Fibroblast of skin of scalp (primary cell): Measurements from ENCODE around the gene DCTD.

Source experiments
- DNase-seq: peaks from one replicate; pipeline ENCODE4 v3.0.0-alpha.2; 2013

Gene DCTD

DNA sequence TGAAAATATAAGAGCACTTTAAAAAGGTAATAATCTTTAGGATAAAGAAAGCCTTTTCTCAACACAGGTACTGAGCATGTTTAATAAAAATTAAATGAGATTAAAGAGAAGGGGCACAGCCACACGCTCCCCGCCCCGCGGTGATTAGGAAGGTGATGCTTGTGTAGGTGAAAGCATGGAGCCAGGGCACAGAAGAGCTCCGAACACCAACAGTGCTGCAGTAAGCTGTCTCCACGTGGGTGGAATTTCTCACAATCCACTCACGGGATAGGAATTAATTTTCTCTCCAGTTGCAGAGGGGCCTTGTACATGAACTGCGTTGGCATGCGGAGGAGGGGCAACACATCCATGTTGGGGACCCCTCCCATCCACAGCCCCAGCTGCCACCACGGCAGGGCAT is 27.0 kb downstream of the DCTD start:
- no peak for DNase-seq

DNA sequence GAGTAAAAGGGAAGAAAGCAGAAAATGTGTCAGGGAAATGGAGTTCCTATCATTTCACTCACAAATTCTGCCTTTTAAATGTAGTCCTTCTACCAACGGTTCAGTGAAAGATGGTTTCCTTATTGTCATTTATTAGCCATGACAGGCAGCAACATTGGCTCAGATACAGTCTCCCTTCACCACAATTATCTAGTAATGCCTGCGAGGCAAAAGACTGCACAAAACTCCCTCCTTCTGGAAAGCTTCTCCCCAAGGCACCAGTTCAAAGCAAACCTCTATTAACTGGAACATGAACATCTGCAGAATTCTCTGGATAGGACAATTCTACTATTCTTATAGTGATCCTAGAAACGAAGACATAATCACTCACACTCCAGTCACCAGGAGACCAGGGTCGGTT is 28.3 kb downstream of the DCTD start:
- DNase-seq, result no peak

DNA sequence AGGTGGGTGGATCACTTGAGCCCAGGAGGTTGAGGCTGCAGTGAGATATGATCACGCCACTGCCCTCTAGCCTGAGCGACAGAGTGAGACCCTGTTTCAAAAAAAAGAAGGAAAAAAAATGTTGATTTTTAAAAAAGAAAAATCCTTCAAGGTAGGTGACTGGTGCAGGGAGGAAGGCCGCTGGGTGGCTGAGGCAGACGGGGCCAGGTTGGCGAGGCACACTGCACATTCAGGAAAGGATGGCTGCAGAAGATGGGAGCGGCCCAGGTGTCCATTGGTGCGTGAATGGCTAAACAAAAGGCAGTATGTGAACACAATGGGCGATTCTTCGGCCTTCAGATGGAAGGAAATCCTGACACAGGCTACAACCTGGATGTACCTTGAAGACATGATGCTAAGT is 30.4 kb downstream of the DCTD start:
- no peak for DNase-seq

DNA sequence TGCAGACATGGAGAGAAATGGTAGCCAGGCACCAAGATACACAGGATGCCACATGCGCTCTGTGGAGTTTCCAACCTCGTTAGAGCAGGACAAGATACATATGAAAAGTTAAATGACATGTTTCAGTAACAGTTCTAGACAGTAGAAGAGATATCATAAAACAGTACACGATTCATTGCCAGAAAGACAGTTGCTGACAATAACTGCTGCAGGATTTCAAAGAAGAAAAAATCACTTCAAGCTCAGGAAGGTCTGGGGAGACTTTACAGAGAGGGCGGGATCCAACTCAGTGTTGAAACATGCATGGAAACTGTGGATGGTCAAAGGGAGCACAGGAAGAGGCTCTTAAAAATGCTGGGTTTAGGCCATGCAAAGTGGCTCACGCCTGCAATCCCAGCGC is 31.0 kb downstream of the DCTD start:
- DNase-seq, result no peak

DNA sequence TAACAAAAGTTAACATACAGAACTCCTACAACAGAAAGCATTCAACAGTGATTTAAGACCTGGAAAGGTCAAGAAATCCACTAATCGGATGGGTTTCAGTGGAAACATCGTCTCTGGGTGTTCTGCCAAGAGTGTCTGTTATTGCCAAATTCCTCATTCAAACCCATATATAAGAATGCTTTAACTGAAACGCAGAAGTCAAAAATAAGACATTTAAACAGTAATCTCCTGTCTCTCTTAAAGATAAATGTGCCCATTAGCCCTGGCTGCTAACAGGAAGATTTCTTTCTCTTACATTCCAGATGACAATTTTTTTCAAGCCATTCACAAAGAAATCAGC is 31.5 kb downstream of the DCTD start:
- no peak for DNase-seq

DNA sequence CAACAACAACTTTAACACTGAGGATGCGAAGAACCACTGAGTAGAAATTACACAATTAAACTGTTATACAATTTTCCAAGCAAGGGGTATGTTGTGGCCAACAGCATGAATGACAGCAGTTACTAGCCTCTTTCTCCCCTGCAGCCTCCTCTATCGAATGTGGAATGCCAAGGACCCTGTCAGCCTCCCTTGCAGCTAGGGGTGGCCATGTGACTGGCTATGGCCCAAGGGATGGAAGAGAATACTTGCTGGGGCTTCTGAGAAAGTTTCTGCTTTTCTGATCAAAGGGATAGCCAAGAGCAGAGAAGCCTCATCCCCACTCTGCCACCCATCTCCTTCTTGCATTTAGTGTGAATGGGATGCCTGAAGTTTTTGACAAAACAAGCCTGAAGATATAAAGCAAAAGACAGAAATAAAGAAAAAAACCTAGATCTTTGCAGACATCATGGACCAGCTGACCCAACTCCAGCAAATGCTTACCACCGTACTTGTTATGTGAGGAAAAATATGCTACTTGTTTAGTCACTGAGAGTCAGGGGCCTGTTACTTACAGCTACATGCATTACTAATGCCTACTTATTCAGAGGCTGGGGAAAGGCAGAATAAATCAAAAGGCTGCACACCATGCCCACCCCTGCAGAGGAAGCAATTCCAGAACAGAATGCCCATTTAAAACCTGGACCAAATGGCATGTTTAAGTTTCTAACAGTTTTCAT is 32.0 kb downstream of the DCTD start:
- no peak for DNase-seq

DNA sequence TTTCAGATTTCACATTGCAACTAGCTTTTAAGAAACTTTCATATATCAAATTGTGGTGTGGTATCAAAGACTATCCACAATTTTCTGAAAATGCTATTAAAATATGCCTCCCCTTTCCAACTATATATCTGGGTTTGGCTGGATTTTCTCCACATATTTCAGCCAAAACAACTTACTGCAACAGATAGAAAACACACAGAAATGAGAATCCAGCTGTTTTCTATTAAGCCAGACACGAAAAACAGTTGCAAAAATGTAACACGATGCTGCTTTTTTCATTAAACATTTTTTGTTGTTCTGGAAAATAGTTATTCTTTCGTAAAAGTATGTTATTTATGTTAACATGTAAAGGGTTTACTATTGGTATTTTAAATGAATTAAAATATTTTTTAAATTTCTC is 33.1 kb downstream of the DCTD start:
- peak; percentile 65 for DNase-seq

DNA sequence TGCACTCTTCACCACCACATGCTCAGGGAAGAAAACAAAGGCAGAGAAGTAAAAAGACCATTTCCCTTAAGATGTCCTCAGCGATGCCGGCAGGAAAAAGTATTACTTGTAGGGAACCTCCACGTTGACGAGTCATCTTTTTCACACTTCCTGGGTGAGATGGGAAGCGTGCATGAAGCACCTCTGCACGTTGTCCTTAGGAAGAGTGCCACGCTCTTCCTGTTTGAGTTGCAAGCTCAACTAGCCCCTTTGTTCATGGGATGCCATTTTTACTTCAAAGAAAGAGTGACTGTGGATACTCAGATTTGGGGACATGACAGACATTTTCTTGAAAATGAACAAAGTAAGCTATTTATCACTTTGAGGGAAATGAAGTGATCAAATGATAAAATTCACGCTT is 33.8 kb downstream of the DCTD start:
- DNase-seq, result no peak

DNA sequence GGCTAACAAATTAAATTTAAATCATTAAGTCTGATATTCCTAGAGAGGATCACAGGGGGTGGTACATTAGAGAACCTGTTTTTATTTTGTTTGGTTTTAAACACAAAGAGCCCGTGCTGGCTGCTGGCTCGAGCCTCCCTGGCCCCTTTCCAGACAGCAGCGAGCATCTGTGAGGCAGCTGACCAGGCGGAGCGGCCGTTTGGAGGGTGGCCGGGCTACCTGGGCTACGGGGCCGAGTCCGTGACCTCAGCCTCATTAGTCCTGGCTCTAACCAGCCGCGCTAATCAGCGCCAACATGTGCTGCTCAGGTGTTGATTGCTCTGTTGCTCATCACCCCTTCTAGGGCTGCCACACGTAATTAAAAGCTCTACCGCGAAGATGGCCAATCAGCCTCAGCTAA is 35.3 kb downstream of the DCTD start:
- DNase-seq, result no peak

DNA sequence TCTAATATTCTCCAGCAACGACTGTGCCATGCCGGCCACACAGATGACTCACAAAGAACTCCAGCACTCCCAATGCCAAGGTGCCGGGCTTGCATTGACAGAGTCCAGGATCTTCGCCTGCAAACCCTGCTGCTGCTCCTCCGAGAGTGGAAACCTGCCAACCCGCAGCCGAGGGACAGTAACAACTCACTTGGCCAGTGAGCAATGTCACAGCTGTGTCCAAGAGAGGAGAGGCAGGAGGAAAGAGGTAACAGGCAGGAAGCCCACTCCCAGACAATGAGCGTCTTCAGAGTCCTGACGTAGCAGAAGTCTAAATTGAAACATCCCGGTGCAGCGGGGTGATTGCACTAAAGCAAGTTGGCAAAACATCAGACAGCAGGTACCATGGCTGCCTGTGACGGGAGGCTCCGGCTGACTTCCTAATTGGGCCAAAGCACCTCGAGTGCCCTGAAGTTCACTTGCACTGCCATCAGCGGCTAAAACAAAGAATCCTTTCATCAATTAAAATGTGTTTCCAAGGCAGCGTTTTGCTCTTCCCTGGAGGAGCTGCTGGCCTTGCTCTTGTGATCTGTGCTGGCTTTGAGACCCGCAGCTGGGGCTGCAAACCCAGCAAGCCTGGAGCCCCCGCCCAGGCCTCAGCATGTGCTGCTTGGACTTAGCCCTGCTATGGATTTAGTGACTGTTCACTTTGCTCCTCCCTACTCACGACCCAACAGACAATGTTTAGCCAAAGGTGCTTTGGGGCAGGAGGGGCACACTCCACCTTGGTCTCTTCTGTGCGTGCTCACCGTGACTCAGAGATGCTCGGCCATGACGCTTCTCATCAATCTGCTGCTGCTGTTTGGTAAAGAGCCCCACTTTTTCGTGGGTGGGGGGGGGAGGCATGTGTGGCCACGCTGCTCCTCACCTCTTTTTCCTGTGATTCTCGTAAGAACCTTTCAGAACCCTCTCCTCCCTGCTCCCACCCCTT is 36.5 kb downstream of the DCTD start:
- no peak for DNase-seq

DNA sequence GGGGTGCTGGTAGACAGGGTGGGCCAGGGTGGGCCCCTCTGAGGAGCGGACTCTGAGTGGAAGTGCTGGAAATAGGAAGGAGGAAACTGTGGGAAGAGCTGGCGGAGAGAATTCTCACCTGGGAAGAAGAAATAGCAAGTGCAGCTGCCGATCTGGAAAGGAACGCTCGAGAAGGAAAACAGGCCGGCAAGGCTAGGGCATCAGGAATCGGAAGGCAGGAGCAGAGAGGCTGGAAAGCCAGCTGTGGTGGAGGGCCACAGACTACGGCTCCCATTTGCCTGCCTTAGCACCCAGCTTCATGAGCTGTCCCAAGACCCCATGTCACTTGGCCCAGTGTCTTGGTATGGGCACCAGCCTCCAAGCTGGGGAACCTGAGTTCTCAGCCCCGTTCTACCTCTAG is 37.3 kb downstream of the DCTD start:
- no peak for DNase-seq

DNA sequence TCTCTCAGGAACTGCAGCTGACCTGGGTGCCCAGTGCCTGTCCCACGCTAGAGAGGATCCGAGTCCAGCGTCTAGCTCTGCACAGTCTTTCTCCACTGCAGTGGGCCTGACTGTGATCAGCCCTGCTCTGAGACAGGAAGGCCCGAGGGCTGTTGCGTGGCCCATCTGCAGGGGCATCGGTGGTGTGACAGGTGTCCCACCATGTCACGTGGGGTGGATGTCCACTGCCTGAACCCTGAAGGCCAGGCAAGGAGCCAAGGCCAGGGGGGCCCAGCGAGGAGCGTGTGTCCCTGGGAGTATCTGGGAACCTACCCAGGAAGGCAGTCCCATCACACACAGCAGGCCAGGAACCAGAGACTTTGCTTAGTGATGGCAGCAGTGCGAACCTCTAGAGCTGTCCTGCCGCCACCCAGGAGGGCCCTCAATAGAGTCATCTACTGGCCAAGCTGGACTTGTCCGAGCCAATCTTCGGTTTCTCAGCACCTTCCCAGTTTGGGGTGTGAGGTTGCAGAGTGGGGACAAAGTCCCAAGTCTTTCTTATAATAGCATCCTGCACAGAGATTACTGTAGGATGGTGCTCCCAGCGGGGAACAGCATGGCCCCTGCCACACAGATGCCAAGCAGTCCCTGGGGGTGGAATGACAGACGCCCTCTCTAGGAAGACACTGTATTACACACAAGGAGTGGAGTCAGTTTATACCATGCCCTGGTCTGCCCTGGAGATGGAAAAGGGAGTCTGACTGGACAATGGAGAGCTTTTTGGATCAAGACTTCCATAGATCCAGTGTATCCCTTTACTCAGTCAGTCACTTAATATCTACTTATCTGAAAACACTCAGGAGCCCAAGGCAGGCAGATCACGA is 38.3 kb downstream of the DCTD start:
- no peak for DNase-seq

DNA sequence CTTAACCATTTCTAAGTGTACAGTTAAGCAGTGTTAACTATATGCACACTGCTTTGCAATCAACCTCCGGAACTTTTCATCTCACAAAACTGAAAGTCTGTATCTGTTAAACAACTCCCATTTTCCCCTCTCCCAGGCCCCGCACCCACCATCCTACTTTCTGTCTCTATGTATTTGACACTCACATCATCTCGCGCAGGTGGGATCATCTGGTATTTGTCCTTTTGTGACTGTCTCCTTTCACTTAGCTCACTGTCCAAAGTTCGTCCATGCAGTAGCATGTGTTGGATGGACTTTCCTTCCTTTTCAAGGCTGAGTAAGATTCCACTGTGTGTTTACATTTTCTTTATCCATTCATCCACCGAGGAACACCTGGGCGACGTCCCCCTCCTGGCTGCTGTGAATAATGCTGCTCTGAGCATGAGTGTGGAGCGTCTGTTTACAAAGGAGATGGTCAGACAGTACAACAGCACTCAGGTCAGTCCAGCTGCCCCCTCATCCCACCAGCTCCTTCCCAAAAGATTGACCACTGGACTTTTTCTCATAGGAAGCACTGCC is 39.8 kb downstream of the DCTD start:
- no peak for DNase-seq

DNA sequence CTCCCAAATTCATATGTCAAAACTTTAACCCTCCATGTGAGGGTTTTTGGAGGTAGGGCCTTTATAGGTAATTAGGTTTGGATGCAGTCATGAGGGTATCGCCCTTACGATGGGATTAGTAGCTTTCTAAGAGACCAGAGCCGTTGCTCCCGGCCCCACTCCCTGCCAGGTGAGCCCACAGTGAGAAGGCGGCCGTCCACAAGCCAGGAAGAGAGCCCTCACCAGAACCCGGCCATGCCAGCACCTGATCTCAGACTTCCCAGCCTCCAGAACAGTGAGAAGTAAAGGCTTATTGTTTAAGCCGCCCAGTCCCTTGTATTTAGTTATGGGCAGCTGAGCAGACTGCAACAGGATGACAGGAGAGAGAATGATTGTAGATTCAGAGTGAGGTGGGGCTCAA is 40.8 kb downstream of the DCTD start:
- no peak for DNase-seq

DNA sequence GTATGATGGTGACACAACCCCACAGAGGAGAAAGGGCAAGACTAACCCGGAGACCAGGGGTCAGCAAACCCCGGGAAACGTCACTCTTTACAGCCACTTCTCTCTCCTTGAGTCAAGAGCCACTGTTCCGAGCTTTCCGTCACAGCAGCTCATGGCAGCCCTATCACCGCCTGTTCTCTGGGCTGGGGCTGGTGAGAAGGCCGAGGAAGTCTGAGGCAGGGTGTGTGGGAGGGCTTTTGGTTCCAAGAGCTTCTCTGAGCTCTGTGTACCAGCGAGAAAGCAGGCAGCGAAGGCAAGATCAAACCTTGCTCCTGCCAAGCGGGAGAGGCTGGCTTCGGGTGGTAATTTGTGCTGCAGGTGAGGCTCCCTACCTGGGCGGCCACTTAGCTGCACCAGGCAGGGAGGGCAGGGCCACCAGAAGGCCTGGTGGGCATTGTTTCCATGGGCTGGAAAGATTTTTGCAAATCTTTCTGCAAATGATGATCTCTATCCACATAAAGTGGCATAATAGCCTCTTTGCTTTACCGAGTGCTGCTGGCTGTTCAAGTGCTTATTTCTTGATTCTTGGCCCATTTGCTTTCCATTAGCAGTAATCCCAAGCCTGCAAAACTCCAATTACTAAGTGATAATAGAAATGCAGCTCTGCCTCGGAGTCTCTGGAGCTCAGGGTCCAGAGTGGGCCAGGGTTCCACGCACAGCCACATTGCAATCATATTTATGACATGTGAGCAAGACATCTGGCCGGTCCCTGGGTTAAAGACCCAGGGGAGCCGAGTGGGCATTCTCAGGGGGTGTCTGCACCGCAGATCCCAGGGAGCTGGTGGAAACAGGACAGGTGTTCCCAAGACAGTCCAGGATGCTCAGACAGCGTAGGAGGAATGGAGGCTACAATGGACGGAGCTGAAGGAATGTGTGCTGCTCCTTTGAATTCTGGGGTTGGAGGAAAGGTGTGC is 41.5 kb downstream of the DCTD start:
- no peak for DNase-seq

DNA sequence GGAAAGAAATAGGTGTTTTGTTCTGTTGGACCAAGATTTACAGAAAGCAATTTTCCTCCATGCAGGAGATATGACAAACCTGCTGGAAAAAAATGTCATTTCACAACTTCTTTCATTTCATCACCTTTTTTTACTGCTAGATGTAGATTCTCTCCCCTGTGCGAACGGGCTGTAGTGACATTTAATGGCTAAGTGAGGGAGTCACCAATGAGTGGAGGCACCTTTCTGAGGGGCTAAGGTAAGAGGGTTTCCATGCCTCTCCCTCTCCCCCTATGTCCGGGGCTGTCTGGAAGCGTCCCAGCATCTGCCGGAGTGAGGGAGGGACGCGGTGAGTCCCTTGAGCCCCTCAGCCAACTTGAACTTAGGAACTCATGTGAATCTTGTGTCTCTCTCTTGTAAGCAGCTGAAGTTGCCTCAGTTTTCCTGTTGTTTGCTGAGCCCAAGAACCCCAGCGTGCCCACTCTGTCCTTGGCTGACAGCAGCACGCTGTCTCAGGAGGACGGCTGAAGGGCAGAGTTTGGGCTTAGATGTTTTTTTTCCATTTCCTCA is 42.3 kb downstream of the DCTD start:
- DNase-seq, result no peak

DNA sequence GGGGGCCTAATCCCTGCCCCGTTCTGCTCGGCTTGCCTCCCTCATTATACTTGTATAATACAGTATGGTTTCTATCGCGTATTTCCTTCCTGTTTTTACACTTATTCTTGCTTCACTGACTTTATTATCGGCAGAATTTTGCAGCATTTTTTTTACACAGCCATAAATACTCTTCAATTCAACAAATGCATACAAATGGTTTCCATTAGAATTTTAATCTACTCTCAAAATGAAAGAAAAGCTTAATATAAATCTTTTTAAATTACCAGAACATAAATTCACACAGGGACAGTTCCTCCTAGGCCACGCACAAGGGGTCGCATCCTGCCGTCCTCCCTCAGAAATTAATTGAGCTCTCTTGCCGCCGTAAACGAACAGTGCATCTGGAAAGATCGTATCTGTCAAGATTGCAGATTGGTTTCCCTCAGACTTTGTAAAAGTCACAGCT is 42.9 kb downstream of the DCTD start:
- DNase-seq, result no peak

DNA sequence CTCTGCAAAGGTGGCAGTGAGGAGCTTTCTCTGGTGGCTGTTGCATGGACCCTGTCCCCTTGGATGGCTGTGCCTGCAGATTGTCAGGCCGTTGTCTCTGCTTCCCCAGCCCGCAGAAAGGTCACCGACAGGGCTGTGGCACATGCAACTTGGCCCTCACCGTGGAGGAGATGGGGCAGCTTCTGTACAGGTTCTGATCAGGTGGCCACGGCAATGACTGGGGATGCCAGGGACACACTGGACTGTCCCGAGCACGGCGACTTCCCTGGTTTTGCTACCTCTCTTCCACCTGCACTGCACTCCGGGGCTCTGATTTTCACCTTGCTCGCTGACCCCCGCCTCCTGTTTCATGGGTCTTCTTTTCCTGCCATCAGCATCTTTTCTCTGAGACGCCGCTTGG is 43.5 kb downstream of the DCTD start:
- no peak for DNase-seq

DNA sequence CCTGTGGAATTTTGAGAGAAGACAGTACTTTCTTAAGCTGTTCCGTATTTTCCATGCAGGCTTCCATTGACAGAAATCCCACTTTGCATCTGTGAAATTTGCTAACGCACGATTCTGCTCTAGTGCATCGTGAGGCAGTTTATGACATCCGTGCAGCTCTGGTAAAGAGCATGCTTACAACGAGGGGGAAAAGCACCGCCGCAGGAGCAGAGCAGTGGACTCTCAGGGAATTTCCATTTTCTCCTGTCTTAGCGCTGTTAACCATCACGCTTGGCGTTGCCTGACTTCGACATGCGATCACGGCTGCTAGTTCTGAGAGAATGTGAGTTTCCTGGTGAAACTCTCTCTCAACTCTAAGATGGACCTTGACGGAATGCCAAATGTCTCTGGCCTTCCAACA is 43.9 kb downstream of the DCTD start:
- DNase-seq, result no peak

DNA sequence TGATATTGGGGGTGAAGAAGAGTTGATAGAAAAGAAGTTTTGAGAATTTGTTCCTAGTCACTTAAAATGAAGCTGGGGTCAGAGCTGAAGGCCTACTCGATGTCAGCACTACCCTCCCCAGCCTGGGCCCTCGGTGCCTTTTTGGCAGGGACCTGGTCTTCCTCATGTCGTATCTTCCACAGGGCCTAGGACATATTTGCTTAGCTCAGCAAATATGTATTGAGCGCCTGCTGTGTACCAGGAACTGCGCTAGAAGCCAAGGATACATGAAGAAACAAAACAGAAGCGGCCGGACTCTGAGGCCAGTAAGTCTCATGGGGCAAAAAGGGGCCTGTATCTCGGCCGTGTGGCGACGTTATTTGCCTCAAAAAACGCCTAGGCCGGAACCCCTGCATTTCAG is 44.3 kb downstream of the DCTD start:
- no peak for DNase-seq

DNA sequence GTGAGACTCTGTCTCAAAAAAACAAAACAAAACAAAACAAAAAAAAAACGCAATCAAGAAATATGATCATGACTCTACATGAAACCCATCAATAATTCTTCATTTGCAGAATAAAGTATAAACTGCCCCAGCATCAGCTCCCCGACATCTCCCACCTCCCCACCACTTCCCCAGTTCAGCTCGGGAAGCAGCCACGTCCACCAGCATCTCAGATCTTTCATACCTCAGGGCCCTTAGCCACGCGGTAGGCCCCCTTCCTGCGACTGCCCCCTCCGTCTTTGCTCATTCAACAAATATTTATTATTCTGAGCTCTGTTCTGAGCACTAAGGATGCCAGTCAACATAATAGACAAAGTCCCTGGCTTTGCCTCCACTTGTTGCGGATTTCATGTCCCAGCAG is 45.6 kb downstream of the DCTD start:
- no peak for DNase-seq
